ENCODE results near the gene ACTN4. TPM values are rescaled to one million over a fixed set of nuclear protein-coding genes. Genes with fewer than 3 reads are reported as not detected.

ACTN4 gene
- total RNA-seq, 1 experiment from 2014 or later = 1,233 TPM

DNA sequence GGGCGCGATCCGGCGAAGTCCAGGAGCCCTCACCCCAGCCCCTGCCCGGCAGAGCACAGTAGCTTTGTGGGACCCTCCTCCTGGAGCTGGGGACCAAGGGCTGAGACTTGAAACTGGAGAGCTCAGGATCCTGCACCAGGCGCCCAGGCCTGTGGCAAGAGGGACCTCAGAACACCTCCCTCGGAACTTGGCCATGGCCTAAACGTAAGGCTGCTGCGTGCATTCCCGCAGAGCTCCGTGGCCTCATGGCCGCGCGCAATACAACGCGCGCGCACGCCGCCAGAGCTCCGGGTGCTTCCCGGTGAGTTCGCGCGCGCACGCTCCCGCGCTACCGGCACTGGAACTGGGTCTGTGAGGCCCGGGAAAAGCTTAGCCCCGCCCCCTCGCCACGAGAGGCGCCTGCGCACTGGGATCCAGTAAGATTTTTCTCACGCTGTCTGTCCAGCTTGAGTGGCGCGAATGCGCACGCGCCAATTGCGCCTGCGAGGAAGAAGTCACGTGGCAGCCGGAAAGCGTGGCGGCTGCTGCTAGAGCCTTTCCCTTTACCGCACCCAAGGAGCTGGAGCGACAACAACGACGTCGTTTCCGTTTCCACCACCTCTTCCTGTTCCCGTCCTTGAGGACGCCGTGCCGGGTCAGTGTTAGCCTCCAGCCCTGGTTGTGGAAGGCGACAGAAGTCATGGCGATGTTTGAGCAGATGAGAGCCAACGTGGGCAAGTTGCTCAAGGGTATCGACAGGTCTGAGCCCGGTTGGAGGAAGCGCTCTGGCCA lies 28.7 kb upstream of the ACTN4 start, which contains the start of gene EIF3K:
EIF3K (plus strand) TSS at position 599 of the 771 bp plus-strand sequence; CDS start at position 680, 81 bp downstream.
- H3F3A ChIP-seq (ENCODE audit: insufficient read depth, low read depth) = peaks cover under 1% of the 10 kb centered on the region; the same call in 1 of the 2 replicates
- POLR2A ChIA-PET (ENCODE audit: unreplicated experiment) = interaction anchor here (0.5 to 0.7 kb wide), 10 partner anchors 28 to 899 kb away, joined by 3 to 18 read pairs (median 4); partner anchors contain the start of genes ACTN4 and ECH1
- BruUV-seq (replicated peaks) = no TSS peak
- peaks cover 23% of the 10 kb centered on the region for H3K79me2 ChIP-seq (ENCODE audit: low read depth)
- H2AFZ ChIP-seq = peak within 1 kb of the TSS; percentile 85
- TF ChIP-seq, protein P1, sequence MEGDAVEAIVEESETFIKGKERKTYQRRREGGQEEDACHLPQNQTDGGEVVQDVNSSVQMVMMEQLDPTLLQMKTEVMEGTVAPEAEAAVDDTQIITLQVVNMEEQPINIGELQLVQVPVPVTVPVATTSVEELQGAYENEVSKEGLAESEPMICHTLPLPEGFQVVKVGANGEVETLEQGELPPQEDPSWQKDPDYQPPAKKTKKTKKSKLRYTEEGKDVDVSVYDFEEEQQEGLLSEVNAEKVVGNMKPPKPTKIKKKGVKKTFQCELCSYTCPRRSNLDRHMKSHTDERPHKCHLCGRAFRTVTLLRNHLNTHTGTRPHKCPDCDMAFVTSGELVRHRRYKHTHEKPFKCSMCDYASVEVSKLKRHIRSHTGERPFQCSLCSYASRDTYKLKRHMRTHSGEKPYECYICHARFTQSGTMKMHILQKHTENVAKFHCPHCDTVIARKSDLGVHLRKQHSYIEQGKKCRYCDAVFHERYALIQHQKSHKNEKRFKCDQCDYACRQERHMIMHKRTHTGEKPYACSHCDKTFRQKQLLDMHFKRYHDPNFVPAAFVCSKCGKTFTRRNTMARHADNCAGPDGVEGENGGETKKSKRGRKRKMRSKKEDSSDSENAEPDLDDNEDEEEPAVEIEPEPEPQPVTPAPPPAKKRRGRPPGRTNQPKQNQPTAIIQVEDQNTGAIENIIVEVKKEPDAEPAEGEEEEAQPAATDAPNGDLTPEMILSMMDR (conservative IDR thresholded peaks at IDR 0.05) = no peak
- no peak for TF ChIP-seq EZH2 (IDR thresholded peaks at IDR 0.05; ENCODE audit: low read depth)
- peak within 1 kb of the TSS; percentile 24 for H3K27ac ChIP-seq
- peak within 1 kb of the TSS; percentile 87 for H3K4me3 ChIP-seq
- no peaks in the 10 kb centered on the region for H3K27me3 ChIP-seq (ENCODE audit: insufficient read depth, low read depth)
- CTCF ChIA-PET = interaction anchor here (0.5 to 0.9 kb wide), 7 partner anchors 27 to 314 kb away, joined by 4 to 11 read pairs (median 5); partner anchors contain the start of gene ACTN4
- peak; percentile 96 to 99 for DNase-seq
- peaks cover 11% of the 10 kb centered on the region for H3K36me3 ChIP-seq (ENCODE audit: low read depth)
- H3K4me2 ChIP-seq = peak within 1 kb of the TSS; percentile 100
- H4K20me1 ChIP-seq (ENCODE audit: insufficient read depth) = no peaks in the 10 kb centered on the region
- intact Hi-C loops (cut with micrococcal nuclease; ENCODE audit: unreplicated experiment) = loop anchor here (1.0 to 5.0 kb wide), 2 partner anchors 74 to 314 kb away; partner anchors contain the start of genes MRPS12 and SARS2
- no peaks in the 10 kb centered on the region for H3K9me3 ChIP-seq (ENCODE audit: insufficient read depth, low read depth)
- no peaks in the 10 kb centered on the region for H3K9me2 ChIP-seq (ENCODE audit: insufficient read depth)
- peaks cover 15% of the 10 kb centered on the region for H3K4me1 ChIP-seq (replicated peaks; ENCODE audit: insufficient read depth)

DNA sequence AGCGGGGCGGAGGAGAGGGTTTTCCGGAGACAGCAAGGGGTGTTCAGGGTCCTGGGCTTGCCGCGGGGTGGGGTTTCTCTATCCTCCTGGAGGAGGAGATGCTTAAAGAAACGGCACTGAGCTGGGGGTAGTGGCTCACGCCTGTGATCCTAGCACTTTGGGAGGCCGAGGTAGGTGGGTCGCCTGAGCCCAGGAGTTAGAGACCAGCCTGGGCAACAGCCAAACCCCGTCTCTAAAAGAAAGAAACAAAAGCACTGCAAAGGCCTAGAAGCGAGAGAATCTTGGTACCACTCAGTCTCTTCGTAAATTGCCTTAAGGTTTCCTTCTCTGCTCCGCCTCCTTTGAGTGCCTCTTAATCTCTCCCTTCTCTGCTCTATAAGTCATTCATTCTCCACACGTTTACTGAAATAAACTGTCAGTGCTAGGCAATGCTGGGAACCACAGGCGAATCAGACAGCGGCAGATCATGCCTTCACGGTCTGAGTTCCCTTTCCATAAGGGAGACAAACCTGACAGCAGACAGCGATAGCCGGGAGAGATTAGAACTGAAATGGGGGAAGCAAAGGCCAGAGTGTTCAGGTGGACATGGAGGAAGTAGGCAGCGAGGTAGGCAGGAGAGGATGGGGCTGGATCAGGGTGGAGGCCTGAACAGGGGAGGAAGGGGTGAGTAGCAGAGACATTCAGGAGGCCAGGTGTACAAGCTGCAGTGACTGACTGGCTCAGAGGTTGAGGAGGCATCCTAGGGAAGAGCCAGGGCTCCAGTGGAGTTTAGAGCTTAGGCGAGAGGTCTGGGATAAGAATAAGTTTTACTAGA lies 27.9 kb upstream of the ACTN4 start:
- Histone ChIP-seq H3K4me3 (peak overlapping the region; percentile 87), H3K27ac (peak overlapping the region; percentile 24), H3K9me2 (ENCODE audit: insufficient read depth) (no peaks in the 10 kb centered on the region), H3K9me3 (ENCODE audit: insufficient read depth, low read depth) (no peaks in the 10 kb centered on the region), H3K4me1 (replicated peaks; ENCODE audit: insufficient read depth) (peaks cover 15% of the 10 kb centered on the region), H3K36me3 (ENCODE audit: low read depth) (peaks cover 11% of the 10 kb centered on the region), H4K20me1 (ENCODE audit: insufficient read depth) (no peaks in the 10 kb centered on the region), H3K79me2 (ENCODE audit: low read depth) (peaks cover 23% of the 10 kb centered on the region), H3F3A (ENCODE audit: insufficient read depth, low read depth) (peaks cover 8% of the 10 kb centered on the region; the same call in 1 of the 2 replicates), H3K27me3 (ENCODE audit: insufficient read depth, low read depth) (no peaks in the 10 kb centered on the region), H2AFZ (peak overlapping the region; percentile 85), H3K4me2 (peak overlapping the region; percentile 100)
- intact Hi-C loops (cut with micrococcal nuclease; ENCODE audit: unreplicated experiment) = loop anchor here (1.0 to 5.0 kb wide), 2 partner anchors 75 to 313 kb away; partner anchors contain the start of genes MRPS12 and SARS2
- TF ChIP-seq, protein P1 (conservative IDR thresholded peaks at IDR 0.05) = no peak
- no peak for TF ChIP-seq EZH2 (IDR thresholded peaks at IDR 0.05; ENCODE audit: low read depth)
- ChIA-PET POLR2A (ENCODE audit: unreplicated experiment) (interaction anchor here (0.5 to 0.7 kb wide), 5 partner anchors 28 to 616 kb away, joined by 3 to 18 read pairs (median 5); partner anchors contain the start of genes ACTN4 and ECH1), CTCF (interaction anchor here (0.6 to 0.9 kb wide), 4 partner anchors 28 to 877 kb away, joined by 3 to 9 read pairs (median 4); partner anchors contain the start of gene ACTN4)
- BruUV-seq (replicated peaks) = TSS peak; percentile 53
- no peak for DNase-seq

DNA sequence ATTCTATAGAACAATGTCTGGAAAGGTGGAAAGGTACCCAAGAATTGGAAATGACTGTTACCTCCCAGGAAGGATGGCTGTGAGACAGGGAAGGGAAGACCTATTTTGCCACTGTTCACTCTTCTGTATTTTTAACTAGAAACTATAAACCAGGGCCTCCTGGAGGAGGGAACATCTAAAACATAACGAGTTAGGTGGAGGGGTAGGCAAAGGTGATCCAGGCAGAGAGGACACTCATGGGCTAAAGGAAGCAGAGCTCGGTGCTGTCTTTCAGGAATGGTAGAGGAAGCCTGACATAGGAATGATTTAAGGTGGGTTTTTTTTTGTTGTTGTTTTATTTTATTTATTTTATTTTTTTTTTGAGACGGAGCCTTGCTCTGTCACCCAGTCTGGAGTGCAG lies 22.6 kb upstream of the ACTN4 start:
- Histone ChIP-seq H3K4me2 (no peak overlapping the region), H3K79me2 (ENCODE audit: low read depth) (peaks cover 16% of the 10 kb centered on the region), H4K20me1 (ENCODE audit: insufficient read depth) (no peaks in the 10 kb centered on the region), H3K9me2 (ENCODE audit: insufficient read depth) (no peaks in the 10 kb centered on the region), H3F3A (ENCODE audit: insufficient read depth, low read depth) (peaks cover 9% of the 10 kb centered on the region; the same call in 1 of the 2 replicates), H3K27ac (no peak overlapping the region), H3K27me3 (ENCODE audit: insufficient read depth, low read depth) (no peaks in the 10 kb centered on the region), H3K36me3 (ENCODE audit: low read depth) (peaks cover 22% of the 10 kb centered on the region), H3K4me1 (replicated peaks; ENCODE audit: insufficient read depth) (peaks cover 6% of the 10 kb centered on the region), H3K9me3 (ENCODE audit: insufficient read depth, low read depth) (no peaks in the 10 kb centered on the region), H3K4me3 (no peak overlapping the region), H2AFZ (no peak overlapping the region)
- intact Hi-C loops (cut with micrococcal nuclease; ENCODE audit: unreplicated experiment) = no loop called here
- ChIA-PET CTCF (no interaction called here), POLR2A (ENCODE audit: unreplicated experiment) (no interaction called here)
- no peak for TF ChIP-seq EZH2 (IDR thresholded peaks at IDR 0.05; ENCODE audit: low read depth)
- TF ChIP-seq, protein P1 (conservative IDR thresholded peaks at IDR 0.05) = no peak
- BruUV-seq (replicated peaks) = no TSS peak
- DNase-seq = no peak

Measured in PC-9 (cell line).